ENCODE data around the gene CACNA1G. TPM values are rescaled to one million over a fixed set of nuclear protein-coding genes. Genes with fewer than 3 reads are reported as not detected.

The CACNA1G gene
- total and polyA plus RNA-seq, 2 experiments from 2014 or later = 19.0 to 46.1 TPM

- Histone ChIP-seq H3K27ac (no peak overlapping the region), H3K4me1 (ENCODE audit: low read depth) (peaks cover 42% of the 10 kb centered on the region), H3K36me3 (no peaks in the 10 kb centered on the region), H3K4me3 (no peak overlapping the region), H3K27me3 (peaks cover 31% of the 10 kb centered on the region), H3K9me3 (ENCODE audit: low read depth) (no peaks in the 10 kb centered on the region)
- peak in 1 of 2 donors; percentile 86 for DNase-seq (ENCODE audit: low read depth in 1 of 2, low spot score in 1 of 2)
- no peak for TF ChIP-seq CTCF (IDR thresholded peaks at IDR 0.05; ENCODE audit: low read depth, low read length)
These were observed 4.4 kb downstream of the CACNA1G start for GRCh38 chr17:50564916-50565315.

DNA sequence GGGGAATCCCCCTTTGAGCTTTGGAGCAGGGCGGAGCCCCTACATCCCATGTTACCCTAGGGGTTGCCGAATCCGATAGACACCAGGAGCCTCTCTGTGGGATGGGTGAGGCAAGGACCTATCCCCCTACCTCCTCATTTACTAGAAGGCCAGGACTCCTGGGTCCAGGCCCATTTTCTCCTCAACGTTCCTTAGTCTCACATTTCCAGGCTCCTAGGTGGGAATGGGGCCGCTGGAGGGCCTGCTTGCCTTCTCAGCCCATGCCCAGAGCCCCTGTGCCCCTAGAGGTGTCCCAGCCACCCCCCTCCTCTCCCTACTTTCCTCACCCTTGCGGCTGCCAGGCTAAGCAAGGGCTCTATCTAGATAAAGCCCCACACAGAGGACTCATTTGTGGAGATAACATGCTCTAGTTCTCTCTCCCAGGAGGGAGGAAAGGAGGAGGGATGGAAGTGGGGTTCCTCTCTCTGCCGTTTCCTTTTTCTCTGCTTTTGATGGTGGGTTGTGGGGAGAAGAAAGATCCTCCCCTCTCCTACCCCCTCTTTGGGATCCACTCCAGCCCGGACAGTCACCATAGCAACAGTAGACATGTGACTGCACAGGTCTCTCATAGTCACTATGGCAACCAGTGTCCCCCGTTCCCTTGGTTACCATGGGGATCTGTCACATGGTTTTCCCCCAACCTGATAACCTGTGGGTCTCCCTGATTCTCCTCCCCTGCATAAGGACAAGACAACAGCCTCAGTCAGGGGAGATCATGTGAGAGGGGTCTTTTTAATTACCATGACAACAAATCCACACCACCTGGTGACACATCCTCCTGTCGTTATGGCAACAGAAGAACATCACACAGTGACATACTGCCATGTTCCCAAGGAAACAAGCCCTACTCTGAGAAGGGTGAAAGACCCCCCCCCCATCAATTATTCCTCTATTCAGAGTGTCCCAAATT is 5.2 kb downstream of the CACNA1G start:
- Histone ChIP-seq H3K36me3 (no peaks in the 10 kb centered on the region), H3K27me3 (peaks cover 29% of the 10 kb centered on the region), H3K4me1 (ENCODE audit: low read depth) (peaks cover 49% of the 10 kb centered on the region), H3K9me3 (ENCODE audit: low read depth) (no peaks in the 10 kb centered on the region), H3K27ac (no peak overlapping the region), H3K4me3 (no peak overlapping the region)
- peak in 1 of 2 donors; percentile 28 for DNase-seq (ENCODE audit: low read depth in 1 of 2, low spot score in 1 of 2)
- no peak for TF ChIP-seq CTCF (IDR thresholded peaks at IDR 0.05; ENCODE audit: low read depth, low read length)

DNA sequence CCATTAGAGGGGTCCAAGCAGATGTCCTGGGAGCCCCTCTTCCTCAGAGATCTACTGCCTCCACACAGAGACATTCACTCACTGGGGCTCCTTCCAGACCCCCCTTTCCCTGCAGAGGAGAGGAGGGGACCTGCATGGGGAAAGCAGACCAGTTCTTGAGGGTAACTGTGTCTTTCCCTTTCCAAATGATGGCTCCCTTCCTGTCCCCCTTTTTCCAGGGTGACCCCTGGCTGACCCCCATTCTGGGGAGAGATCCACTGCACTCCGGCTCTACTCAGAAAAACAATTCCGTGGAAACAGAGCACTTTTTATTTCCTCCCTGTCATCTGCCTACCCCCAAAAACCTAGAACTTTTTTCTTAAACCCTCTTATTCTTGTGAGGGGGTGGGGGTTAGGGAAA is 6.4 kb downstream of the CACNA1G start:
- no peak overlapping the region for H3K27ac ChIP-seq
- no peak overlapping the region for H3K4me3 ChIP-seq
- H3K36me3 ChIP-seq = no peaks in the 10 kb centered on the region
- no peak for TF ChIP-seq CTCF (IDR thresholded peaks at IDR 0.05; ENCODE audit: low read depth, low read length)
- H3K4me1 ChIP-seq (ENCODE audit: low read depth) = peaks cover 54% of the 10 kb centered on the region
- H3K27me3 ChIP-seq = peaks cover 19% of the 10 kb centered on the region
- no peak for DNase-seq (ENCODE audit: low read depth in 1 of 2, low spot score in 1 of 2)
- H3K9me3 ChIP-seq (ENCODE audit: low read depth) = no peaks in the 10 kb centered on the region

GRCh38 chr17:50568659-50569058 is 8.1 kb downstream of the CACNA1G start:
- Histone ChIP-seq H3K27ac (no peak overlapping the region), H3K4me1 (ENCODE audit: low read depth) (peaks cover 45% of the 10 kb centered on the region), H3K36me3 (no peaks in the 10 kb centered on the region), H3K4me3 (no peak overlapping the region), H3K27me3 (peaks cover 1% of the 10 kb centered on the region), H3K9me3 (ENCODE audit: low read depth) (no peaks in the 10 kb centered on the region)
- no peak for TF ChIP-seq CTCF (IDR thresholded peaks at IDR 0.05; ENCODE audit: low read depth, low read length)
- no peak for DNase-seq (ENCODE audit: low read depth in 1 of 2, low spot score in 1 of 2)

GRCh38 chr17:50569592-50569991 is 9.1 kb downstream of the CACNA1G start:
- TF ChIP-seq CTCF (IDR thresholded peaks at IDR 0.05; ENCODE audit: low read depth, low read length) = no peak
- peaks cover 41% of the 10 kb centered on the region for H3K4me1 ChIP-seq (ENCODE audit: low read depth)
- H3K4me3 ChIP-seq = no peak overlapping the region
- peak in 1 of 2 donors; percentile 80 for DNase-seq (ENCODE audit: low read depth in 1 of 2, low spot score in 1 of 2)
- no peaks in the 10 kb centered on the region for H3K9me3 ChIP-seq (ENCODE audit: low read depth)
- H3K36me3 ChIP-seq = no peaks in the 10 kb centered on the region
- peak overlapping the region; percentile 5 for H3K27ac ChIP-seq
- no peaks in the 10 kb centered on the region for H3K27me3 ChIP-seq

All from cardiac muscle cell (in vitro differentiated cells and primary cell).